ENCODE data around the gene SACM1L.

SACM1L gene

GRCh38 chr3:45773714-45774449 lies 84.7 kb downstream of the SACM1L start:
- DNase-seq, result no peak

GRCh38 chr3:45774581-45775521 lies 85.7 kb downstream of the SACM1L start:
- no peak for DNase-seq

GRCh38 chr3:45775571-45776300 lies 86.5 kb downstream of the SACM1L start:
- DNase-seq, result no peak

DNA sequence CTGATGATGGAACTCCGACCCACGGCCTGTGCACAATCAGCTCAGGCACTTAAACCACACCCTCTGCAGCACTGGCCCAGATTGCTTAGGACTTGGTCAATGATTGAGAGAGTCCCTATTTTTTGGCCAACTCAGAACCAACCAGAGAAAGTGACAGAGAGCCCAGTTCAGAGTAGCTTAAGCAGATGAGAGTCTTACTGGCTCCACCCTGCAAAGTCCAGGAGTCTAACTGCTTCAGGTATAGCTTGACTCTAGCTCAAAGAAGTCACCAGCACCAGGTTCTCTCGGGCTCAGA lies 87.1 kb downstream of the SACM1L start:
- no peak for DNase-seq

DNA sequence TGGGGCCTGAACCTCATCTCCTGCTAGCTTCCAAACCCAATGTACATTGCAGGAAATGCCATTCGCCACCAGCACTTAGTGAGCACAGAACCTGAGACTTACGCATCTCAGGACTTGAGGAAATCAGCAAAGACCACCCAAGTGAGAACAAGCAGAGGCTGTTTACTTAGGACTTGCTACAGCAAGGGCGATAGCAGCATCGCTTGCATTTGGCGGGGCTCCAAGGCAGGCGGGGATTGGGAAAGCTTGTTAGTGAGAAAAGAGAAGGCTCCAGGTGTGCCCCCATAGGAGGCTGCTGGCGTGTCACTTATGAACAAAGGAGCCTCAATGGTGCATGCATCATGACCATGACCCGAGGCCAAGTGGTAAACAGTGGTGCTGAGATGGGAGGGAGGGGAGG lies 87.4 kb downstream of the SACM1L start:
- DNase-seq, result no peak

GRCh38 chr3:45777111-45777745 lies 88.0 kb downstream of the SACM1L start:
- no peak for DNase-seq

DNA sequence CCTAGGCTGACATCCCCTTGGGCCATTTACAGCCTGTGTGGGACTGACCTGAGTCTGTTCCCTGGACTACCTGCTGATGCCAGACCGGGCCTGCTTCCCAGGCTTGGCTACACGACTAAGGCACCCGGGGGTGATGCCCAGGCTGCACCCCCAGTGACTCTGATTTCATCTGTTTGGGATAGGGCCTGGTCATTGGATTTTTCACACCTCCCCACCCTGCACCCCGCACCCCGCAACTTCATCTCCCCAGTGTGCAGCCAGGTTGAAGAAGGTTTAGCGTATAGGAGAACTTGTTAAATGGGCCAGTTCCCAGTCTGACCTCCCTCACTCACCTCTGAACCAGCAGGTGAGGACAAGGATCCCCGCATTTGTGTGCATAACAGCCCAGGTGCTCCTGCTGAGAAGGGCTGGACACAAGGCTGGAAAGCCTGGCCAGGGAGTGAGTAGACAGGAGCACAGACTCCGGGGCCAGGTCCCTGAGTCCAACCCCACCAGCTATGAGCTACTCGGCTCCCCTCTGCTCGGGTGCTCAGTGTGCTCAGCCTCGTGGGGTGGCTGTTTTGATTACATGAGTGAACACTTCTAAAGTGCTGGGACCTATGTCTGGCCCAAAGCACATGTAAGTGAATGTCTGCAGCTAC lies 88.7 kb downstream of the SACM1L start:
- no peak for DNase-seq

DNA sequence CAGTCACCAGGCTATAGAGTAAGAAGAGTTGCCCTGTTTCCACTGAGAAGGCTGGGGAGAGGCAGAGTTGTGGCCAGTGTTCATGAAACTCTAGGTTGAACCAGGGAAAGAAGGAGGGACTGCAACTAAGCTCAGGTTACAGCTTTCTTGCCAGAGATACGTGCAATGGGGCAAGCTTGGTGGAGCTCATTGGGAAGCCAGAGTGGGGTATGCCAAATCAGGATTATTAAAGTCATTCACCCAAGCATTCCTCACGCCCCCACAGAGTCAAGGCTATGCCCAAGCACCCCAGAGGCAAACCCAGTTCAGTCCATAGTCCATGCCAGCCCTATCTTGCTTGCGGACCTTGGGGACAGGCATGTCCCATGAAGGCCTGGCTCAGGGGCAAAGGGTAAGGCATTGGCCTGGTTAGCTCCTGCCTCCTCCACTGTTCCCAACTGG lies 89.6 kb downstream of the SACM1L start:
- no peak for DNase-seq

GRCh38 chr3:45779746-45780735 lies 90.8 kb downstream of the SACM1L start:
- no peak for DNase-seq

DNA sequence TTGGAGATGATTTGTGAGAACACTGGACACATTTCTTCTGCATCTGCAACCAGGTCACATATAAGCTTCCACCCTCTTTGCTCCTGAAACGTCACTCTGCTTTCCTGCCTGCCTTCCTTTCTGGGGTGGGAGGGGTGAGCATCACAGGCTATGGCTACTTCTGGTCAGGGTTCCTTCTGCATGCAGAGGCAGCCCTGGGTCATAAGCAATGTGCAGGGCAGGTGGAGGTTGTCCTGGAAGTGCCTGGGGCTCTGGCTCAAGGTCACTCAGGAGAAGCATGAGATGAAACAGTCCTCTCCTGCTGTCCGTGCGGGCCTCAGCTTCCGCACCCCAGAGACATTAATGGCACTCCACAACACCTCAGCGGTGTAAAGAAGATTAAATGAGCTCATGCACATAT lies 92.1 kb downstream of the SACM1L start:
- no peak for DNase-seq

- DNase-seq, result no peak
These were observed 92.6 kb downstream of the SACM1L start for GRCh38 chr3:45781841-45782240.

DNA sequence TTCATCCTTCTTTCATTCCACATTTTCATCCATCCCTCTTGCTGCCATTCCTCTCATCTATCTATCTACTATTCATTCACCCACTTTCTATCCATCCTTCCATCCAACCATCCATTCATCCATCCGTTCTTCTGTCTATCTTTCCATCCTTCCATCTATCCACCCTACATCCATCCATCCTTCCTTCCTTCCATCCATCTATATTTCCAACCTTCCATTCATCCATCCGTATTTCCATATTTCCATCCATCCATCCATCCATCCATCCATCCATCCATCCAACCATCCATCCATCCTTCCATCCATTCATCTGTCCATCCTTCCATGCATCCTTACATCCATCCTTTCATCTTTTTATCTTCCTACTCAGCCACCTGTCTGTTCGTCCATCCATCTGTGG lies 93.2 kb downstream of the SACM1L start:
- no peak for DNase-seq

GRCh38 chr3:45783667-45784066 lies 94.5 kb downstream of the SACM1L start:
- no peak for DNase-seq

DNA sequence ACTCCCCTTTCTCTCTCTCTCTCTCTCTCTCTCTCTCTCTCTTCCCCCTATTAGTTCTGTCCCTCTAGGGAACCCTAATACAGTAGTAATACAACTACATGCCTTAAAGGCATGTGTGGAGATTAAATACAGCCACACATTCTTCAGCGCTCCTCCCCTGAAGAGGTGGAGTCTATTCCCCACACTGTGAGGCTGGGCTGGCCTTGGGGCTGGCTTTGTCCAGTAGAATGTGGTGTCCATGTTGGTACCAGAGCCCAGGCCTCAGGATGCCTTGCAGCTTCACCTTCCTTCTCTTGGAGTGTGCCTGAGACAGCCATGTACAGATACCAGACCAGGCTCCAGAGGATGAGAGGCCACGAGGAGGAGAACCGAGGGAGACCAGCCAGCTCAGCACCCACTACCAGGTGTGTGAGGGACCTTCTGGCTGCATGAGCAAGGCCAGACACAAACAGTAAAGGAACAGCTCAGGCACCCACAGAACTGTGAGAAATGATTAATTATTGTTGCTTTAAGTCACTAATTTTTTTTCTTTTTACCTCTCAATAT lies 96.5 kb downstream of the SACM1L start:
- DNase-seq, result no peak

DNA sequence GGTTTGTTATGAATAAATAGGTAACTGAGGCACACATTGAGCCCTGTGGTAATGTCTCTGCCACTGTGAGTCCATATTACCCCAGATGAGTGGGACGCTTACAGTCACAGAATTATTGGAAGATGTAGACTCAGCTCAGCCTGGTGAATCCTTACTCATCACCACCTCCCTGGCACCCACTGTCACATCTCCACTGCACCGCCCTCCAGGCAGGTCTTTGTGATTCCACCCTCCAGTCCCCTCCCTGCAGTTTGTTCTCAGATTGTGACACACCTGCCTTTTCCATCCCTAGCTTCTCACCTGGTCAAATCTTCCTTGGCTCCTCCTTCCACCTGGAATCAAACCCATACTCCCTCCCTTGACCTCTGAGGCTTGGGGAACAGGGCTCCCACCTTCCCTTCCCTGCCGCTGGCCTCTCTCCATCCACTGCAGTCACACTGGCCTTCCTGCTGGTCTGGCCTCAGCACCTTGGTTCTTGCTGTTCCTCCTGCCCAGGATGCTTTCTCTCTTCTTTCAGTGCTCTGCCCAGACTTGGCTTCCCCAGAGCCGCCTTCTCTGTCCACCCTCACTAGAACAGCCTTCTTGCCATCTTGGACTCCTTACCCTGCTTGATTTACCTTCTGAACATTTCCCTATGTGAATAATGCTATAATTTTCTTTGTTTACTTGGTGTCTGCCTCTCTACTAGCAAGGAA lies 97.8 kb downstream of the SACM1L start:
- no peak for DNase-seq

DNA sequence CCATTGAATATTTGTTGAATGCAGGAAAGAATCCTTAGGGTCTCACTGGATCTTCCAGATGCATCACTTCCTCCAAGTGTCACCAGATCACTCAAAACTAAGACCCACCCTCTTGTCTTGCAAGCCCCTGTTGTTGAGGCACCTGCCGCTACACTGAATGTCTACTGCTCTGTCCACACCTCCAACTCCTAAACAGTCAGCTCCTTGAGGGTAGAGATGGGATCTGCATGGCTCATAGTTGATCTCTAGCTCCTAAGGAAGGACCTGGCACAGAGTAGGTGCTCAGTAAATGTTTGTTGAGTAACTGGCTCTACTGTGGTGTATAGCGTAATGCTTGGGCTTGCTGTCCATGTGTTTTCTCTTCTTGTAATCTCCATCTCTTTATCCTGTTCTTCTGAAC lies 98.4 kb downstream of the SACM1L start:
- no peak for DNase-seq

- no peak for DNase-seq
These were observed 100.1 kb downstream of the SACM1L start for GRCh38 chr3:45789235-45789812.

DNA sequence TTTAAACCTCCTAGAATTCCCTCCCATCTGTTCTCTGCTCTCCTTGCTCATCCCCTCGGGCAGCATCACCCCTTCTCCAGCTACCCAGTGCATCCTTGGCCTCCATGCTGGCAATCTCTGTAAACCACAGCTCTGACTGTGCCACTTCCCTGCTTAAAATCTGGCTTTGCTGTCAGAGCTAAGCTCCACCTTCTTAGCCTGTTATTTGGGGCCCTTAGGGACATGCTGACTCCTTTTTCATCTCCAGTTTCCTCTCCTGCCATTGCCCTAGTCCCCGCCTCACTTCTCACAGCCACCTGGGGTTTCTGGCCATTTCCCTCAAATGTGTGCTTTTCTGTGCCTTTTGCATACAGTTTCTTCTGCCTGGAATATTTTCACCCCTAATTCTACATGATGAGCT lies 101.4 kb downstream of the SACM1L start:
- DNase-seq, result no peak

DNA sequence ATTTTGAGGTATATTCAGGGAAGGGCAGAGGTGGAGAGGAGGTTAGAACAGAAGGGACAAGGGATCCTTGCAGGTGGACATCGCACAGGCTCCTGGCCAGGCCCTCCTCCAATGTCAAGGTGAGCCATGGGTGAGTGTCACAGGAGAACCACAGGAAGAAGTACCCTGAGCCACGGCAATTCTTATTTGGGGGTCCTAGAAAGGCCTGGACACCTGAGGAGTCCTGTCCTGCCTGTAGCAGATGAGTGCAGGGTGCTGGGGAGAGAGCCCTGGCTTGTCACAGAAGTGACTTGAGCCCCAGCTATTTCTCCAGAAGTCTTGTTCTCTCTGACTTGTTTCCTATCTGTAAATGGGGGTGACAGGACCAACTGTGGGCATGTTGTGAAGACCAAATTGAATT lies 102.8 kb downstream of the SACM1L start:
- DNase-seq, result no peak

All from NCI-H1048 (cell line).